Brain pericyte (primary cell): ENCODE data around the gene CEMIP2.
"Not testable (repeated sequence)": the region's sequence is repeated elsewhere in the genome, so short reads cannot be mapped to it uniquely, and the experiment has no call there.

Experiments used
- DNase-seq: peaks from one replicate; pipeline ENCODE4 v3.0.0-alpha.2; 2012; ENCODE audit warnings: low read depth, low spot score

Gene CEMIP2

DNA sequence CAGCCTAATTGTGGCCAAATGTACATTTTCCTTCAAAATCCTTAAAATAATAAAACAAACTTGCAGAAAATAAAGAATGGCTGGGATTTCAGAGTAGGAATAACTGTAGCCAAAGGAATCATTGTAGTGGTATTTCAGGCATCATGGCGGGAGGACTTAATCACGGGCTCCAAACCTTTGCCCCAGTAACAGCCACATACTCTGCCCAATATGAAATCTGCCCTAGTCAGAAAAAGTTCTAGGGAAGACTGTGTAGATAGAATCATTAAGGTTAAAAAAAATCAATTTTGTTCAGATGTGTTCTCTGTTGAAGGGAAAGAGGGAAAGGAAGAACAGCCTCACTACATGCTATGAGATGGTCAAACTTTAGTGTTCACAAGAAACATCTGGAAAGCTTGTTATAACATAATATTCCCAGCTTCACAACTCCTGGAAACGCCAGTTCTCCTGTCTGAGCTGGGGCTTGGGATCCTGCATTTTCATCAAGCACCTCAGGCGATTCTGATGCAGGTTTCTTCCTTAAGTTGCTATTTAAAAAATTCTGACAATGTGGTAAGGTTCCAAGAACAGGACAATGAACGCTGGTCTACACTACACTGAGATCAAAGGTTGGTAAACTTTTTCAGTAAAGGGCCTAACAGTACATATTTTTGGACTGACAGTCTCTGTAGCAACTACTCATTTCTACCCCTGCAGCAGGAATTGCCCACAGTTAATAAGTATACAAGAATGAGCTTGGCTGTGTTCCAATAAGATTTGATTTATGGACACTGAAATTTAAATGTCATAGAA is 87.9 kb downstream of the CEMIP2 start:
- no peak for DNase-seq

DNA sequence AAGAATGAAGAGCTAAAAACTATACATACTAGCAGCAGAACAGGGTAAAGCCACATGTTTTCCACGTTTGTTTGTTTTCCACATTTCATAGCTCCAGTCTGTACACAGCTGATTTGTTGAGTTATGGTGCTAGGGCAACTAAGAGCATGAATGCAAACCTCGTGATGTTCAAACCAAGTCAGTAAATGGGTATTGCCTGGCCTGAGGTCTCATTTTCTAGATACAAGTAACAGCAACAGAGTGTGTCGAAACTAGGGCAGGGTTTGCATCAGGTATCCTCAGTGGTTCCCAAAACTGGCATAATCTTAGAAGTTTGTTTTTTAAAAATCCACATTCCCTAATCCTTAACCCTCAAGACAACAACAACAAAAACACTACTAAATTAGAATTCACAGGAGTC is 89.3 kb downstream of the CEMIP2 start:
- no peak for DNase-seq

DNA sequence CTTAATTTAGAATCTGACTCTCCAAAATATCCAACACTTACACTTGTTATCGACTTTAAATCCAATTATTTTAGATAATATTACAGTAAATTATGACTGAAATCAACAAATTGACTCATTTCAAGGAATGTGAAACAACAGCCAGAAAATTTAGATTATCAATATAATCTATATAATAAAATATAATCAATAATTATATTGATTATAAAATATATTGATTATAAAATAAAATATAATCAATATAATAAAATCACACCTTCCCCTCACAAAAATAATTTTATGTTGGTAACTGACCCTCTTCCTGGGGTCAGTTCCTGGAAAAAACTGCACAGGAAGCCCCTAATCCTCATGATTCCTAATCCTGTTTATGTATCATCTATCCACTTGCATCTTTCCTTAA is 91.1 kb downstream of the CEMIP2 start:
- no peak for DNase-seq

GRCh38 chr9:71676460-71676859 is 91.9 kb downstream of the CEMIP2 start:
- DNase-seq = no peak

GRCh38 chr9:71675857-71676165 is 92.5 kb downstream of the CEMIP2 start:
- DNase-seq = no peak

GRCh38 chr9:71675105-71675856 is 93.0 kb downstream of the CEMIP2 start:
- DNase-seq = no peak

- no peak for DNase-seq
Observed at GRCh38 chr9:71672573-71672972, 95.7 kb downstream of the CEMIP2 start.

DNA sequence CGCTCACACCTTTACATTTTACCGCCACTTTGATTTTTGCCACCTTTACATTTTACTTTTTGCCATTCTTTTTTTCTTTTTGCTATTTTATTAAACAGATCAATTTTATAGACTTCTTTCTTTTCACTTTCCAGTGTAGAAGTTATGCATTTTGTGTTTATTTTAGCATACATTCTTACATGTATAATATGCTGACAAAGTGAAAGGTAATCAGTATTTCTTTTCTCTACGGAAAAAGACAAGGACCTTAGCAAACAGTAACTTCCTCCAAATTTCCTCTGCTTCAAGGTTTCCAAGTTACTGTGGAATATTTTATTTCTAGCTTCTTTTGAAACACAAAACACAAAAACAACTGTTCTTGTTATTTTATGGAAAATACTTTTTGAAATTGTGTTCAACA is 97.0 kb downstream of the CEMIP2 start:
- no peak for DNase-seq

DNA sequence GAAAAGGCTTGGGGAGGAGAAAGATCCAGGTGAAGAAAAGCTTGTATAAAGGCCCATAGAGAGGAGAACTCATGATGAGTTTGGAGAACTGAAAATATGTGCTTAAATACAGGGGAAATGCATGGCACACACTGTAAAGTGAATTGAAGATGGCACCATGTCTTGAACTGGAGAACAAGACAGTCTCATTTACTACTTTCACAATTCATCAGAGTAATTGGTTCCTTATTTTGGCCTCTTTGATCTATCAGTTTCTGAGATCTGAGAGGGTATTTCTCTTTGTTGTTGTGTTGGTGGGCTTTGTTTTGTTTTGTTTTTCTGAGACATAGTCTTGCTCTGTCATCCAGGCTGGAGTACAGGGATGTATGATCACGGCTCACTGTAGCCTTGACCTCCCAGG is 98.2 kb downstream of the CEMIP2 start:
- DNase-seq = no peak

GRCh38 chr9:71669284-71669995 is 98.9 kb downstream of the CEMIP2 start:
- no peak for DNase-seq

- DNase-seq = no peak
Observed at GRCh38 chr9:71668717-71669116, 99.6 kb downstream of the CEMIP2 start.

DNA sequence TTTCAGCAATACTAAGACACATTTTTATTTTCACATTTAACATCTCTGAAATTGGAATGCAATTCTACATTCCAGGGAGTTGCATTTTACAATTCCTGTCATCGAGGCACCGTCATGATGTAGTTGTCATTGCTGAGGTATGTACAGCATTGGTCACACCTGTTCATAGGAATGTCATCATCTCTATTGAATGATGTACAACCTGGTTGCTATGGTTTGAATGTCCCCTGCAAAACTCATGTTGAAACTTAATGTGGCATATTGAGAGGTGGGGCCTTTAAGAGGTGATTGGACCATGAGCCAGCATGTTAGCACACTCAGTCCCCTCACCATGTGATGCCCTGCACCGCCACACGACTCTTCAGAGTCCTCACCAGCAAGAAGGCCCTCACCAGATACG is 103.1 kb downstream of the CEMIP2 start:
- no peak for DNase-seq

- no peak for DNase-seq
Observed at GRCh38 chr9:71664566-71664965, 103.7 kb downstream of the CEMIP2 start.

DNA sequence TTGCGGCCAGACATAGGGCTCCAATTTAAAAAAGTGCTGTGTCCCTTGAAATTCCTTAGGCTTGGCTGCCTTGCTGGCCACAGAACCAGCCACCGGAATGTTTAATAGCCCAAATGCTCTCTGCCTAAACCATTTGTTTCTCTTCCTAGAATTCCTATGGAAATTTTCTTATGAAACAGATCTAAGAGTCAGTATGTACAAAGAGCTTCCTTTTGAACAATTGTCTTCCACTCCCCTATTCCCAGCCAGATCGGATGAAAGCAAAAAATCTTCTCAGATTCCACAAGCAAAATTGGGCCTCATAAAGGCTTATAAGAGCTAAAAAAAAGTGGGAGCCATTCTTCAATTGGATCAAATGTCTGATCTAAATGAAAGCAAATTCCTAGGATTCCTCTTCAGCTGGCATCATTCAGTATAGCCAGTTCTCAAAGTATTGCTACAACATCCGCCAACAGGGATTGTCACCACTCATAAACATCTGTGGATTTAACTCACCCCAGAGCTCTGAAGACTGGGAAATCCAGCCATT is 104.3 kb downstream of the CEMIP2 start:
- DNase-seq = no peak

GRCh38 chr9:71663216-71663615 is 105.1 kb downstream of the CEMIP2 start:
- DNase-seq = no peak

GRCh38 chr9:71662082-71662481 is 106.2 kb downstream of the CEMIP2 start:
- DNase-seq = no peak

GRCh38 chr9:71657276-71657675 is 111.0 kb downstream of the CEMIP2 start:
- not testable (repeated sequence) for DNase-seq

GRCh38 chr9:71656496-71656895 is 111.8 kb downstream of the CEMIP2 start:
- DNase-seq = no peak

DNA sequence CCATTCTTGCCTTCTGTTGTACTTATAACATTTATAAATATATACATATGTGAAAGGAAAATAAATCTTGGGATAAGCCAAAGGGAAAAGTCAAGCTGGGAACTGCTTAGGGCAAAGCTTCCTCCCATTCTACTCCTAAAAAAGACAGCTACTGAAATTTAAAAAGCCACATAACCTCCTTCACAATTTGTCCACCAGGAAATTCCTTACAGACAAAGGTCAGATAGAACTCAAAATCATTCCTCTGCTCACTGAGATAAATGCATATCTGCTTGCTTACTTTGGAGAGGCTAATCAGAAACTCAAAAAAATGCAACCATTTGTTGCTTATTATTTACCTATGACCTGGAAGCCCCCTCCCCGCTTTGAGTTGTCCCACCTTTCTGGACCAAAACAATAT is 112.5 kb downstream of the CEMIP2 start:
- DNase-seq = no peak

DNA sequence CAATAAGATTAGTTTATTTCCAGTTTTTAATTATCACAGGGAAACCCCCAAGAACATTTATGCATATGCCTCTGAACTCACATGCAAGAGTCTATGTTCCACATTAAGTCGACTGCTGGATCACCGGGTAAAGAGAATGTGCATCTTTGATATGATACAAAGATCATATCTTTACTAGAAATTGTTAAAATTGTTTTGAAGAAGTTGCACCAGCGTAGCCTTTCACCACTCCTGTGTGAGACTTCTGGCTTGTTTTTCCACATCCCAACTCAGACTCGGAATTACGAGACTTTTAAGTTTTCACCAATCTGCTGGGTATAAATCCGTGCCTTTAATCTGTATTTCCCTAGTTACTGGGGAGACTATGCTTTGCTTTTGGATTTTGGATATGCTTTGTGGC is 113.2 kb downstream of the CEMIP2 start:
- no peak for DNase-seq

- no peak for DNase-seq
Observed at GRCh38 chr9:71652480-71652879, 115.8 kb downstream of the CEMIP2 start.

- no peak for DNase-seq
Observed at GRCh38 chr9:71648453-71648852, 119.9 kb downstream of the CEMIP2 start.
